GM19239 (cell line): ENCODE measurements around the gene GNS.

ENCODE experiments used
- DNase-seq: peaks from one replicate; pipeline ENCODE4 v3.0.0; 2011; ENCODE audit warnings: low spot score; ENCODE audit not compliant: insufficient read length
- FAIRE-seq: peaks from 2 replicates; lab custom pipeline; 2011; peaks lifted over from hg19 to GRCh38; lab: Jason Lieb, UNC

GNS gene

DNA sequence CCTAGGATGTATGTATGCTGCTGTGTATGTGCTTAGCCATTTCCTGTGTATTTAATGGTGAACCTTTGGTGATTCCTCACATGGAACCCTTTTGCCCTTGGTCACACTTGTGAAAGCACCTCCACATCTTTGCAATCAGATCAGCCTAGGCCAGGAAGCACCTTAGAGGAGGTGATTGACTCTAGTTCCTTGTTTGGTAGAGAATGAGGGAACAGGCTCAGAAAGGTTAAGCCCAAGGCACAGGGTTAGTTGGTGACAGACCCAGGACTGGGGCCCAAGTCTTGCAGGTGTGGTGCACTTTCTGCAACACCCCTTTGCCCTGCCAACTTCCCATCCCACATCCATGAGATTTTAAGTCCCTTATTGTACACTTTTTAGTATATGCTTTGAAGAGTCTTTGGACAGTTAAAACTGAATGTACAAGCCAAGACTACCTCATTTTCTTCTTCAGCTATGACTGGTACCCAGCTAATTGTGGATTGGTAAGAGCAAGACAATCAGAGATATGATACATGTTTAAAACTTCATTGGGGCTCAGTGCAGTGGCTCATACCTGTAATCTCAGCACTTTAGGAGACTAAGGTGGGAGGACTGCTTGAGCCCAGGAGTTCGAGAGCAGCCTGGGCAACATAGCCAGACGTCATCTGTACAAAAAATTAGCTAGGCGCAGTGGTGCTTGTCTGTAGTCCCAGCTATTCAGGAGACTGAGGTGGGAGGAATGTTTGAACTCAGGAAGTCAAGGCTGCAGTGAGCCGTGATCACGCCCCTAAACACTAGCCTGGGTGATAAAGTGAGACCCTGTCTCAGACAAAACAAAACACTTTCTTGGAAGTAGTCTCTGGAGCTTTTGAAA, 77.8 kb downstream of the GNS start:
- no peak for FAIRE-seq

DNA sequence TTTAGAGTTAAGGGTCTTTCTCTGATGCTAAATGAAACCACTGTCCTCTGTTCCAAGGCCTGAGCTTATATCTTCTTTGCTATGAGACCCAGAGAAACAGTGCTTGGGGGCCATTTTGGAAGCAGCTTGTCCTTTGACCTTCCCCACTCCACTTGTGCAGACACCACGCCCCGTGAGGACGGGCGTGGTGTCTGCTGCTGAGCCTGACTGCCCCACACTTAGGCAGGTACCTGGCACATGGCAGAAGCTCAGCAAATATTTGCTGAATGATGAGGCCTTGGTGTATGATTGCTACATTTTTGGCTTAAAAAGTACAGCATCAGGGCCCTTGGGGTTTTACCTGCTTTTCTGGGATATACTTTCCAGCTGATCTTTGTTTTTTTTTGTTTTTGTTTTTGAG, 79.0 kb downstream of the GNS start:
- no peak for DNase-seq

More for the DNA sequence above, 77.8 kb downstream of the GNS start:
- no peak for DNase-seq

DNA sequence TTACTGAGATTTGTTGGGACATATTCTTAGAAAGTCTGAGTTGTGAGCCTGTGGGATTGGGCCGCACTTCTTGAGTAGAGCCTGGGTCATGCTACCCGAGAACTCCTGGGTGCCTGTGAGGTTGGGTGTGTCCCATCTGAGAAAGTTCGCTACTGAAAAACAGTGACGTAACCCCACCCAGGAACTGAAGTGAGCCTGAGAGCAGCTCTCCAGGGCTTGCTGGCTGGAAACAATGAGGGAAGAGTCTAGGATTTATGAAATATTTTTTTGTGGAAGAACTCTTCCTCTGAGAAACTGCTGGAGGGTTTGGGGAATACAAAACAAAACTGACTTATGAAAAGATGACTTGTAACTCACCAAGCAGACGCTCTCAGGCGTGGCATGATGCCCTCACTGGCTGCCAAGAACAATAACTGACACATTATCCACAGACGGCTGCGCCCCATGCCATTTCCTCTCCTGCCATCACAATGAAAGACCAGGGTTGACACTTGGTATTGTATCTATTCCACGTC, 79.7 kb downstream of the GNS start:
- no peak for FAIRE-seq
- no peak for DNase-seq

More for the DNA sequence above, 79.0 kb downstream of the GNS start:
- FAIRE-seq: no peak

DNA sequence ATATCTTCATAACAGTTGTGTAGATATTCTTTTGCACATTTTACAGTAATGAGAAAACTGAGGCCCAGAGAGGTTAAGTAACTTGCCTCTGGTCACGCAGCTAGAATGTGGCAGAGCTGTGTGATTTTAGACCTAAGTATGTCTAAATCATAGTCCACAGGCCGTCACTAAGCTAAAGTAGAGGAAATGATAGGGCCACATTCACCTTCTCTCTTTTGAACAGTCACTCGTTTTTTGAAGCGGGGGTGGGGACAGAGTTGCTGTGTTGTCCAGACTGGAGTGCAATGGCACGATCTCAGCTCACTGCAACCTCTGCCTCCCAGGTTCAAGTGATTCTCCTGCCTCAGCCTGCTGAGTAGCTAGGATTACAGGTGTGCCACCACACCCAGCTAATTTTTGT, 80.4 kb downstream of the GNS start:
- no peak for FAIRE-seq
- DNase-seq: no peak

DNA sequence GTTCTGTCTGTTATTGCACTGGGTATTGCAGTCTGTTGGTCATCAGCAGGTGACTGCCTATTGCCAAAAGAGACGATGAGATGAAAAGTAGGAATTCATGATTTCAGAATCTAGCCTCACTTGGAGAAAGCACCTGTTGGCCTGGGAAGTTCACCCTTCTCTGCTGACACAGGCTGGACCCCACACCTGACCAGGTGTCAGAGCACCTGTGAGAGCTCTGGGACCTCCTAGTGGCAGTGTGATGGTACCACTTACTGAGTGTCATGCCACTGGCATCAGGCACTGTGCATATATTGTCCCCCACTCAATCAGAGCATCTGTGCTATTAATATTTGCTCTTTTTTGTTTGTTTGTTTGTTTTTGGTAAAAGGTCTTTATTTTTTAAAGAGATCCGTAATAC, 81.0 kb downstream of the GNS start:
- FAIRE-seq (no peak), DNase-seq (no peak)

DNA sequence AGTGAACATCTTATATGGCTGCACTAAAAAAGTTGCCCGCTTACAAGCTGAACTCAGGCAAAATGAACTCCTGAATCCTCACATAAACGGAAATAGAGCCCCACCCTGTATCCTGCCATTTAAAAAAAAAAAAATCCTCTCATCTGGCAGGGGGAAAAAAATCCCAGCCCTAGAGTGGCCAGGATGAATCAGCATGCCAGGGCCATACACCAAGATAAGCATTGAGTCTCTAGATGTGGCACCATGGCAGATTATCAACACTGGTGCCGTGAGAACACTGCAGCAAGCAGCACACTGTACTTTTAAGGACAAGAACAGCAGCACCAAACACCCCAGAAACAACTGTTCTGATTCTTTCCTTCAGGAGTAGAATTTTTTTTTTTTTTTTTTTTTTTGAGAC, 83.4 kb downstream of the GNS start:
- FAIRE-seq (no peak), DNase-seq (no peak)

DNA sequence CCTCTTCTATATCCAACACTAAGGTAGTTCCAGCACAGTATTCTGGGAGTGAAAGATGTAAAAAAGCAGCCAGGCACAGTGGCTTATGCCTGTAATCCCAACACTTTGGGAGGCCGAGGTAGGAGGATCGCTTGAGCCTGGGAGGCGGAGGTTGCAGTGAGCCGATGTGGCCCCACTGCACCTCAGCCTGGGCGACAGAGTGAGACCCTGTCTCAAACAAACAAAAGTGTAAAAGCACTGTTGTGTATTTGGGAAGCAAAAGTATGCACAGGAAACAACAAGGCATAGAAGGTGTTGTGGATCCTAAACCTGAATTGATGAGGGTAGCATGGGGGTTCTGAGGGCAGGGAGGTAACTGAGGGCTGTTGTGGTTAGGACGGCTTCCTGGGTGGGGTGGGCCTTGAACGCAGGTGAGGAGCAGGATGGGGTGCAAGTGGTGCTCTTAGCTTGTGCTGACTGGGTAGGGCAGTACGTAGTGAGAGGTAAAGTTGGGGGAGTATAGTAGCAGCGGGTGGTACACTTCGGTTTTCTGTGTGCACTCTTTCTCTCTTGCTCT, 84.8 kb downstream of the GNS start:
- FAIRE-seq: no peak

DNA sequence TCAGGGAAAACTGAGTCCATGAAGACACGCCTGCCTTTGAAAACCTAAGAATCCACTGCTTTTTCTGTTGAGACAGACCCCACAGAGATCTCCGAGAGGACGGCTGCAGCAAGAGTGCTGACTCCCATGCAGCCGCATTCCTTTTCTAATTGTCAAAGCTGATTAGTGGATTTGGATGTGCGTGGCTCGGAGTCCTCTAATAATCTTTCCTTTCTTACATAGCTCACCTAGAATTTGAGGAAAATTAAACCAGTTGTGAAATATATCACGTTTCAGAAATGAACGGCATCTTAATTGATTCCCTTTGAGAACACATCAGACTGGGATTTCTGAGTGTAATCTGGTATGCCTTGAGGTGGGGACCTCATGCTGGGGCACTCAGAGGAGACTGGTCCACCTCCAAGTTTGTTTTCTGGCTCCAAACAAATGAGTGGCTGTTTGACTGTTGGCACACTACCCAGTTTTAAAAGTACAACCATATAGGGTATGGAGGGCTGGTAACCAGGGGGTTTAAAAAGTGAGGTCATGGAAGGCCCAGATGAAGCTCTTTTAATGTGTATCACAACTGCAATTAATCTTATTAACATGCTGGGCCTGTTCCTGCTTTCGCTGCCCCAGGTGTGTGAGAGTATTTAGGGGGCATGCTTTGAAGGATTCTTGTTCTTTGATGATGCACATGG, 85.6 kb downstream of the GNS start:
- DNase-seq: no peak
- FAIRE-seq: no peak

More for the DNA sequence above, 84.8 kb downstream of the GNS start:
- no peak for DNase-seq

DNA sequence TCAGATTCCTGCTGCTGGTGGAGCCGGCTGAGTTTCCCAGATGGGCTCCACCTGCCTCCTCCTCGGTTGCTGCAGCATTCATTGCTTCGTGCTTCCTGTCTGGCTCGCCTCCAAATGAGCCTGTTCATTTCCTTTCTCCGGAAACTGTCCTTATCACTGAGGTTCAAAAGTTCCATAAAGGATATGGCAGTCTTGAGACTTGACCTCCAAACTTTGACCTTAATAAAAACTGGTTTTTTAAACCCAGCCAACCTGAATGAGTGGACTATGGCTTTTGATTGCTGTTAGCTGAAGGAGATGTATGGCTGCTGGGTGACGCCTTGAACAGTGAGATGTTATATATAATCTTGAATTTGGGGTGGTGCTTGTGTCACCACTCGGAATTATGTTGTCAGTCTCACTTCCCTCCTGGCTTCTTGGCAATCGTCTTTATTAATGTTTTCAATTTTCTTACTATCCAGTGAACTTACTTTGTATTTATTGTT, 86.2 kb downstream of the GNS start:
- no peak for DNase-seq
- FAIRE-seq: peak; percentile 63

DNA sequence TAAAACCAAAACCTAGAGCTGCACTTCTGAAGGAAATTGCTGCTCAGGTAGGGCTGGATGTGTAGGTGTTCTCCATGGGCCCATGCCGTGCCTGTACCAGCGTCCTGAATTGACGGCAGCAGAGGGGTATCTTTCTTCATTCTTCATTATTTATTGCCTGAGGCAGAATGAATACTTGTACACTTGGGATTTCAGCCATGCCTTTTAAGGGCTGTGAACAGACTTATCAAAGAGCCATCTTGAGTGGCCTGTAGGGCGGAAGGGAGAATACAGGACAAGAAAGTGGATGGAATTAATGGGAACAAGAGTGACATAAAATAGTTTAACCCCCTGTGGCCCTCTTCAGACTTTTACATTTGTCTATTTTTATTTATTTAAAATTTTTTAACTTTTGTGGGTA, 87.5 kb downstream of the GNS start:
- no peak for FAIRE-seq
- no peak for DNase-seq

DNA sequence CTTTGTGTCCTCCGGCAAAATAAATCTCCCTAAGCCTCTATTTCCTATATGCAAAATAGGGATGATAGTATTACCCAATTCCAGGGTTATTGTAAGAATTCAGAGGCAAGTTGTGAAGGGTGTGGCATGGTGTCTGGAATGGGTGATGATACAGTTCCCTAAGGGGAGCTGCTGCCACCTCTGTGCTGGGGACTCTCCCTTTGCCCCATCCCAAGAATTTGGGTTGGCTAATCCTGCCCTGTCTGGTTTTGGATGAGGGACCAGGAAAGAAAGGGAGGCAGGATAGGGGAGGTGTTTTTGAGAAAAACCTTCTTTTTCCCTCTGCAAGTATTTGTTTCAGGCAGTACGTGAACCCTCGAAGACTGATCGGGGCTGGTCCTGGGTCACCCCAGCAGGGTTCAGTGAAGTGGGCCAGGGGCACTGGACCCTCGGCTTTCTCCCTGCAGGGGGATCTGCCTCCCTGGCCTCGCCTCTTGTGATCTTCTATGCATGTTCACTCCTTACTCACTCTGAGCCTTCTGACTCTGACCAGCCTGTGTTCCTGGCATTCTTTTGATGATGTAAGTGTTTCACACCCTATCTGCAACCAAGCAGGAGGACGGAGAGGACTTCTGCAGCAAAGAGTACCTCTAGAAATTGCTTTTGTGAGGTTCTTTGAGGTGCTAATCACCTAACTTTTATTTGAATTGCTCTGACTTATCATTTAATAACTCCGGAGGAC, 88.1 kb downstream of the GNS start:
- DNase-seq (no peak), FAIRE-seq (peak; percentile 39)

DNA sequence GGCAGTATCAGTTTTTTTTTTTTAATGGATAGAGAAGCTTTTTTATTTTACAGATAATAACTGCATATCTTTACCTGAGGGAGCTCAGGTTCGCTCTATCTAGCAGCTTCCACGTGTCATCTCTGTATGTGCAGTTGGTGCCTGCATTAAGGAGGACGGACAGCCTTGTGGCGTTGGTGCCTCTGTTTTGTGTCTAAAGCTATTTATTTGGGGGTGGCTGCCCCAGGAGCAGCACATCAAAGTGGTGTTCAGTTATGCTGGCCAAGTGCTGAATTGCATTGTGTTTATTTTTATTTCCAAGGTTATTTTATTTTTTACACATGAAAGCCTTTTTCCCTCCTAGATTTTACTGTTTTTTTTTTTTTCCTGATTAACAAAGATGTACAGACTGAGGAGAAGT, 89.2 kb downstream of the GNS start:
- DNase-seq (no peak), FAIRE-seq (no peak)

DNA sequence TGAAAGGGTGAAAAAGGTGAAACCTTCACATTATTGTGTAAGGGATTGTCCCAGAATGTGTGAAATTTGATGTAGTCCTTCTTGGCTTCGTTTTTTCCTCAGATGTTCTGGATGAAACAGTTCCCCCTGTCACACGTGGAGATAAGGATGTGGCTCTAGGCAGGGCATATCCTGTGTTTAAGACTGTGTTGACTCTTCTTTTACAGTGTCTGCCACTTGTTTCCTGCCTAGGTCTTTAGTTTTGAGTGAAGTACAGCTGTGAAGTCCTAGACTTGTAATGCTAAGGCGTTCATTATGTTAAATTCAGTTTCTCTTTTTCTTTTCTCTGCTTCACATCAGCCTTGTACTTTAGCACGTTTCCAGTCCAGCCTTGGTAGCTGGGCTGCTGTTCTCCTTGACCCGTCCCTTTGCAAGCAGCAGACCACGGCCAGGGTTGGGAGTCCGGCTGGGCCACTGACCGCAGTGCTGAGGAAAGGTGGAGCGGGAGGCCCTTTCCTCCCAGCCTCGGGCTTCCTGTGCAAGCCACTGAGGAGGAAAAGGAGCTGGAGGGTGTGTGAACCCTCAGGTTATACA, 89.8 kb downstream of the GNS start:
- FAIRE-seq (peak; percentile 89), DNase-seq (peak; percentile 36)

DNA sequence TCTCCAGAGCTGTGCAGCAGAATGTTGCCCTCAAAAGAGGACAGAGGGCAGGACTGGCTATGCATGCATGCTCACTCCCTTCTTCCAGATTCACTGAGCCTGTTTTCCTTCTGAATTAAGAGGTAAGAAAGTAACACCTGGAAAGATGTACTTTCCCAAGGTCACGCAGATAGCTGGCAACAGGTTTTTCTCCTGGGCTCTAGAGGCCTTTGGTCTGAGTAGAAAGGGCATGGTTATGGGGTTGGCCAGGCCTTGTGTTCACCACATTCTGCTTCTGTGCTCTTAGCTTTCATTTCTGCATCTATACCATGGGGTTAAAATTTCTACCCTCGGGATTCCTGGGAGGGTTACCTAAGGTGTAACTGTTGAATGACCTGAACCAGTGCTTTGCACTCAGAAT, 91.4 kb downstream of the GNS start:
- FAIRE-seq: no peak
- DNase-seq: no peak

DNA sequence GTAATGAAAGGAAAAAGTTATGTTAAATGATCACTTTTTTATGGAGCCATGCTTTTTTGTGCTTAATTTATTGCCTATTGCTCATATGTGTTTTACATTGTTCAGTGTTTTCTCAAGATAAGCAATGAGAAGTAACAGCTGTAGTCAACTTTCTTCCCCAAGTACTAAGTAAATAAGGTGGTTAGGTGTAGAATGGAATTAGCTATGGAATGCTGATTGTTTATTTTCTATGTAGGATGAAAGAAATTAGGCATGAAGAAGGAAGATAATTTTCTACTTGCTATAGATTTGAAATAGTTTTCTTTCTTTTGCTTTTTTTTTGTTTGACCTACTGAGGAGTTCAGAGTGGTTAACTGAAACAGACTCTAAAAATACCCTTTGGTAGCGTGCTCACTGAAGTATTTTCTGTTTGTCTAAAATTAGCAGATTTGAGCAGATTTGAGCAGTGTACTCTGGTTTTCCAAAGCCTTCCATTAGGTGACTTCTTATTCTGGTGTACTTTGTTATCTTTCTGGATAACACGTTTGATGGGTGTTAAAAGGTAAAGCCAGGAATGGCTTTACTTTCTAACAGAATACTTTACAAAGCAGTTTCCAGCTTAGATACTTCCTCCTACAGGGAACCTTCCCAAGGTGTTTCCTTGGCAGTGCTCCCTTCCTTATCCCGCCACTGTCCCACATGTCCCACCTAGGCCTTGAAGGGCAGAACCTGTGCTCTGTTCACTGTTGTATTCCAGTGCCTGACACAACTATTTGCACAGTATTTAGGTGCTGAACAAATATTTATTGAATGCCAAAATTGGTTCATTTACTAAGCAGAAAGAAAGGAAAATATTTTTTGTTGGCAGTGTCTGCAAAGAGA, 92.9 kb downstream of the GNS start:
- no peak for DNase-seq
- FAIRE-seq: peak; percentile 4

DNA sequence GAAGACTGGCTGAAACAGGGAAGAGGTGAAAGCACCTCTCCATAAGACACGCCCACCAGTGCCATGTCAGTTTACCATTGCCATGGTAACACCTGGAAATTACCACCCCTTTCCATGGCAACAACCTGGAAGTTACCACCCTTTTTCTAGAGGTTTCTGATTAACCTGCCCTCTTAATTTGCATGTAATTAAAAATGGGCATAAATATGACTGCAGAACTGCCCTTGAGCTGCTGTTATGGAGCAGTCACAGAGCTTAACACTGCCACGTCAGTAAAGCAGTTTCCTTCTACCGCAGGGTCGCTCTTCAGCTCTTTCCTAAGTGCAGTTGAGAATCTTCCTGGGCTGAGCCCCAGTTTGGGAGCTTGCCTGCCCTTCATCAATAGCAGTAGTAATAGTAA, 93.7 kb downstream of the GNS start:
- no peak for DNase-seq
- FAIRE-seq: peak; percentile 78
